ENCODE results near the gene ALPI.

DNA sequence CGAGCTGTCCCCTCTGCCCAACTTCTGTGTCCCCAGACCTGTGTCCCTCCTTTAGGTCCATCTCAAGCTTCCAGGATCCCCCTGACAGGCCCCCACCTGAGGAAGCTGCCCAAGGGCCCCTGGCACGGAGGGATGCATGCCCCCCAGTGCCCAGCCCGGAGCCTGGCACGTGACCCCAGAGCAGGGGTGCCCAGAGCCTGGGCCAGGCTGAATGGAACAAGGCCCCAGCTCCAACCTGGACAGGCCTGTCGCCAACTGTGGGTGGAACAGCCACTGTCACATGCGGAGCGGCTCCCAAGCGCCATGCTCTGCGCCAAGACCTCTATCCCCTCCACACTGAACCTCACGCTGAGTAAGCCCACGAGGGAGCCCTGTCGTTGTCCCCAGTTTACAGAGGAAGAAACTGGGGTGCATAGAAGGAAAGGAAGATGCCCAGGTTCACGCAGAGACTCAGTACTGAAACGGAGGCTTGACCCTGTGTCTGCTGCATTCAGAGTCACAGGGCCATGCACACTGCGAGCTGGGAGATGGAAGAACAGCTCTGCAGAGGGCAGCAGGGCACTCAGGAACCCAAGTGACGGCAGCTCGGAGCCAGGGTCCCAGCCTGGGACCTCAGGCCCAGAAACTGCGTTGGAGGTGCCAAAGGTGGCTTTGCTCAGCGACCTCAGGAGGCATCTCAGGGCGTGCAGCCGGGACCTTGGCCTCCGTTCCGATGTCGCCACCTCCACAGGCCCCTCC is 37.2 kb downstream of the ALPI start:
- no peak for TF ChIP-seq EZH2 (IDR thresholded peaks at IDR 0.05)
- TF ChIP-seq POLR2AphosphoS5 (IDR thresholded peaks at IDR 0.05; ENCODE audit: borderline replicate concordance, low read depth, low read length), result no peak
